Glutamatergic neuron (in vitro differentiated cells): ENCODE results near the gene DLX2. TPM values are rescaled to one million over a fixed set of nuclear protein-coding genes. Genes with fewer than 3 reads are reported as not detected.

ENCODE experiments used
- DNase-seq: peaks from one replicate; pipeline ENCODE4 v3.0.0; 2022
- H3K27ac Mint-ChIP-seq: one replicate; pipeline ENCODE4 v1.8.0; 2020; ENCODE audit warnings: mild to moderate bottlenecking, mixed read lengths, inconsistent platforms; ENCODE audit not compliant: unreplicated experiment
- H3K27me3 Mint-ChIP-seq: one replicate; pipeline ENCODE4 v1.8.0; 2020; ENCODE audit warnings: mild to moderate bottlenecking, moderate library complexity, mixed read lengths, inconsistent platforms; ENCODE audit not compliant: unreplicated experiment
- H3K36me3 Mint-ChIP-seq: one replicate; pipeline ENCODE4 v1.8.0; 2020; ENCODE audit warnings: mild to moderate bottlenecking, mixed read lengths, inconsistent platforms; ENCODE audit not compliant: unreplicated experiment
- H3K4me1 Mint-ChIP-seq: one replicate; pipeline ENCODE4 v1.8.0; 2020; ENCODE audit warnings: mild to moderate bottlenecking, low read depth, mixed read lengths, inconsistent platforms; ENCODE audit not compliant: unreplicated experiment
- H3K4me3 Mint-ChIP-seq: one replicate; pipeline ENCODE4 v1.8.0; 2020; ENCODE audit warnings: mild to moderate bottlenecking, mixed read lengths, inconsistent platforms; ENCODE audit not compliant: unreplicated experiment
- H3K9me3 Mint-ChIP-seq: one replicate; pipeline ENCODE4 v1.8.0; 2020; ENCODE audit warnings: mild to moderate bottlenecking, moderate library complexity, mixed read lengths, inconsistent platforms; ENCODE audit not compliant: unreplicated experiment
- total RNA-seq: library from RNA; stranded (reverse); fragmentation: NEBNext Ultra II Directional; extraction: Animal tissue kit (Norgen Biotek cat#: 25700); gene quantifications from one replicate; pipeline ENCODE4 v1.2.1, GENCODE V29; 2021; ENCODE audit not compliant: unreplicated experiment
- TF ChIP-seq, protein P1 (sequence below): fragments of 200-600 bp; sonication (generic); IDR thresholded peaks from one replicate; pipeline ENCODE4 v1.5.0; 2021; ENCODE audit not compliant: partially characterized antibody, unreplicated experiment

The DLX2 gene
- total RNA-seq, 1 donor from 2014 or later, result 1.4 TPM

DNA sequence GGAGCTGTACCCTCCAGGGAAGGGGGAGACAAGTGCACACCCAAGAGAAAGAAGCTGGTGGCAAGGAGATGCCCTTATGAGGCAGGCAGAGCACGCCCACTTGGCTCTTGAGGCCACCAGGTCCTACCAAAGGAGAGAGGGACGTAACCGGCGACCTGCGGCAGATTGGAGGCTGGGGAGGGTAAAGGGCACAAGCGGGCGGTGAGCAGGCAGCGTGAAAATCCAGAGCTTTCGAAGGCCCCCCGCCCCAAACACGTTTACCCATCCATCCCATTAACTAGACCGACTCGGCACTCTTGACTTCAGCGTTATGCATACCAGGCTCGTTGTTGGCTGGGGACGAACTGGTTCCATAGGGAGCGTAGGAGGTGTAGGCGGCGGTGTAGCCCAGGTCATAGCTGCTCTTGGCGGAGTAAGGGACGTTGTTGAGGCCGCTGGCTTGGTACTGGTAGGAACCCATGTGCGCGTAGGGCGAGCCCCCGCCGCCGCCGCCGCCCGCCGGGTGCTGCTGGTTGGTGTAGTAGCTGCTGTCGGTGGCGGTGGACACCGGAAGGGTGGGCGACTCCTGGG, 794 bp downstream of the DLX2 start:
- peaks cover 30% of the 10 kb centered on the region for H3K27me3 Mint-ChIP-seq
- TF ChIP-seq, protein P1, sequence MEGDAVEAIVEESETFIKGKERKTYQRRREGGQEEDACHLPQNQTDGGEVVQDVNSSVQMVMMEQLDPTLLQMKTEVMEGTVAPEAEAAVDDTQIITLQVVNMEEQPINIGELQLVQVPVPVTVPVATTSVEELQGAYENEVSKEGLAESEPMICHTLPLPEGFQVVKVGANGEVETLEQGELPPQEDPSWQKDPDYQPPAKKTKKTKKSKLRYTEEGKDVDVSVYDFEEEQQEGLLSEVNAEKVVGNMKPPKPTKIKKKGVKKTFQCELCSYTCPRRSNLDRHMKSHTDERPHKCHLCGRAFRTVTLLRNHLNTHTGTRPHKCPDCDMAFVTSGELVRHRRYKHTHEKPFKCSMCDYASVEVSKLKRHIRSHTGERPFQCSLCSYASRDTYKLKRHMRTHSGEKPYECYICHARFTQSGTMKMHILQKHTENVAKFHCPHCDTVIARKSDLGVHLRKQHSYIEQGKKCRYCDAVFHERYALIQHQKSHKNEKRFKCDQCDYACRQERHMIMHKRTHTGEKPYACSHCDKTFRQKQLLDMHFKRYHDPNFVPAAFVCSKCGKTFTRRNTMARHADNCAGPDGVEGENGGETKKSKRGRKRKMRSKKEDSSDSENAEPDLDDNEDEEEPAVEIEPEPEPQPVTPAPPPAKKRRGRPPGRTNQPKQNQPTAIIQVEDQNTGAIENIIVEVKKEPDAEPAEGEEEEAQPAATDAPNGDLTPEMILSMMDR, result no peak
- peaks cover 18% of the 10 kb centered on the region for H3K4me1 Mint-ChIP-seq
- H3K4me3 Mint-ChIP-seq, result peak overlapping the region; percentile 92
- DNase-seq, result peak; percentile 46
- H3K9me3 Mint-ChIP-seq, result peaks cover 13% of the 10 kb centered on the region
- no peaks in the 10 kb centered on the region for H3K36me3 Mint-ChIP-seq
- no peak overlapping the region for H3K27ac Mint-ChIP-seq

DNA sequence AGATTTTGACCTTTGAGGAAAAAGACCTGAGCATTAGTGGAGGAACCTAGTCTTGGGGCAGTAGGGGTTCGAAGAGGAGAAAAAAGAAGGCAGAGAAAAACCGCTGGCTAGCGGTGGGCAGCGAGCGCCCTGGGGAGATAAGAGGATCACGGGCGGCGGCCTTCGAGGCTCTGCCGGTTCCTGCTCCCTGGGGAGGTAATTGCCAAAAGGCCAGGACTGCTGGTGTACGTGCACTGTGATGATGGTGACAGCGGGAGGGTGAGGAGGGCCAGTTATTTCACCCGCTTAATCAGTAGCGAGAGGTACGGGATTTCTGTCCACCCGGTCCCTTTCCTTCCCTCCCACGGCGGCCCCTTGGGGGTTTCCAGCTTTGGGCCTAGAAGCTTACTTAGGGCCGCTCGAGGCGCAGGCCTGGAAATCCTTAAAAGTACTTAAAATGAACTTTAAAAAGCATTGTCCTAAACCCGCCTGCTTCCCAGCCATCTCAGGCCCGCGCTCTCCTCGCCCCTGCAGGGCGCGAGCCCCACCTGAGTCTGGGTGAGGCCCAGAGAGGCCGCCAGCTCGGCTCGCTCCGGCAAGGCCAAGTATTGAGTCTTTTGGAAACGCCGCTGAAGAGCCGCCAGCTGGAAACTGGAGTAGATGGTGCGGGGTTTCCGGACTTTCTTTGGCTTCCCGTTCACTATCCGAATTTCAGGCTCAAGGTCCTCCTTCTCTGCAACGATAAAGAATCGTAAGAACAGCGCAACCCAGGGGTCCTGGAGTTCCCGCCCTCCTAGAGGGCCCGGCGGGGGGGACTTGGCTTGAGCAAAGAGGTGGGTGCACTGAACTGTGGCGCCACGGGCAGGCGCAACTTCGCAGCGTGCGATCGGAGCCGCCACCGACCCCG, 1.5 kb downstream of the DLX2 start:
- Mint-ChIP-seq H3K27ac (no peak overlapping the region), H3K9me3 (peaks cover 15% of the 10 kb centered on the region), H3K4me3 (peak overlapping the region; percentile 92), H3K36me3 (no peaks in the 10 kb centered on the region), H3K4me1 (peaks cover 18% of the 10 kb centered on the region), H3K27me3 (peaks cover 31% of the 10 kb centered on the region)
- TF ChIP-seq, protein P1, result no peak
- DNase-seq, result peak; percentile 34

DNA sequence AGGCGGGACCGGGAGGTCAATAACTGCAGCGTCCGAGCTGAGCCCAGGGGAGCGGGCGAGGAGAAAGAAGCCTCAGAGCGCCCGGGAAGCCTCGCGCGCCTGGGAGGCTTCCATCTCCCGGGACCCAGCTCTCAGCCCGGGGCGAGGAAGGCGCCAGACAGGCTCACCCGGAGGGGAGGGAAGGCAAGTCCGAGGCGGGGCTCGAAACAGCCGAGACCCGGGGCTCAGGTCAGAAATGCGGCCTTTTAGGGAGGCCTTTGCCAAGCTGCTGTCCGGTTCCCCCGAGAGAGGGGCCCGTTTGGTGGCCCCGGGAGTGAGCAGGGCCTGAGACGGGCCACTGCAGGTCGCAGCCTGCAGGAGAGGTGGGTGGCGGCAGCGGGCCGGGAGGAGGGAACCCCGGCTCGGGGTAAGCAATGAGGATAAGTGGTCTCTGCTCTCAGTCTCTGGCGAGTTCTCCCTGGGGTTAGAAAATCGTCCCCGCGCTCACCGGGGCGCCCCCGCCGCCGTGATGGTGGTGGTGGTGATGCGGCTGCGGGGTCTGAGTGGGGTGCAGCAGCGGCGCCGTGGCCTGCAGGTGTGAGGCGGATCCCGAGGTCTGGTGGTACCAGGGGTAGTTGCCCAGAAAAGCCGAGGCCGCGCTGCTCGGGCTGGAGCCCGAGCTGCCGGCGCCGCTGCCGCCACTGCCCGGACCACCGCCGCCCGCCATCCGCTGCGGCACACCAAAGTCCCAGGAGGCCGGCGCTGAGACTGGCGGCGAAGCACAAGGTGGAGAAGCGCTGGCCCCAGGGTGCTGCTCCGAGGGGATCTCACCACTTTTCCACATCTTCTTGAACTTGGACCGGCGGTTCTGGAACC, 2.4 kb downstream of the DLX2 start:
- no peak overlapping the region for H3K27ac Mint-ChIP-seq
- H3K4me1 Mint-ChIP-seq, result peaks cover 20% of the 10 kb centered on the region
- TF ChIP-seq, protein P1, result no peak
- peaks cover 15% of the 10 kb centered on the region for H3K9me3 Mint-ChIP-seq
- H3K36me3 Mint-ChIP-seq, result no peaks in the 10 kb centered on the region
- peaks cover 32% of the 10 kb centered on the region for H3K27me3 Mint-ChIP-seq
- DNase-seq, result peak; percentile 70
- peak overlapping the region; percentile 92 for H3K4me3 Mint-ChIP-seq

DNA sequence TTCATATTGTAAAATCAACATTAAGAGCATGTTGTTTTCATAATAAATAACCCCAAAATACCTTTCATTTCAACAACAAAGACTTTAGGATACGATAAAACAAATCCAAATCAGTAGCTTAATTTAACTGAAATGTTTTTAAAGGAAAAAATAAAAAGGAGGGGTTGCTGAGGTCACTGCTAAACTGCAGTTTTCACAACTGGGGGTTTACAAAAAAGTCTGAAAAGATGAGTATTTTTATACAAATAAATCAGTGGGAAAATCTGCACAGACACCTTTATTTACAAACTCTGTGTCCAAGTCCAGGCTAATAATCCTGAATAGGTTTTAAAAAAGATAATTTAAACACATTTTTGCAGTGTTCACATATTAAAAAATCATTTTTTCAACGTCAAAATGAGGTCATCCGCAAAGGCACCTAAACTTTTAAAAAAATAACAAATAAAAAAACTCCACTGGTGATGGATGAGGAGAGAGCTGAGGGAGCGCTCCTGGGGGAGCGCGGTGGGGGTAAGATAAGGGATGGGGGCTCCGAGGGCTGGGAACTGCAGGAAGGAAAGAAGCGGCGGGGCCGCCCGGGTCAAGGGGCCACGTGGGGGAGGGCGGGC, 3.1 kb downstream of the DLX2 start:
- H3K36me3 Mint-ChIP-seq, result no peaks in the 10 kb centered on the region
- H3K9me3 Mint-ChIP-seq, result peaks cover 15% of the 10 kb centered on the region
- H3K27me3 Mint-ChIP-seq, result peaks cover 32% of the 10 kb centered on the region
- H3K4me1 Mint-ChIP-seq, result peaks cover 21% of the 10 kb centered on the region
- H3K4me3 Mint-ChIP-seq, result peak overlapping the region; percentile 74
- TF ChIP-seq, protein P1, result no peak
- no peak for DNase-seq
- H3K27ac Mint-ChIP-seq, result no peak overlapping the region
